Jurkat, Clone E6-1 (cell line): ENCODE measurements around the gene NUCB1.
A peak's percentile ranks its signal among the peaks of the same experiment; 100 is the strongest.
"Not testable (repeated sequence)": the region's sequence is repeated elsewhere in the genome, so short reads cannot be mapped to it uniquely, and the experiment has no call there.

Experiments used
- DNase-seq: peaks from one replicate; pipeline ENCODE4 v3.0.0-alpha.2; 2011; ENCODE audit warnings: low read depth, low spot score
- H3K4me3 ChIP-seq: 2 replicates; pipeline ENCODE4 v1.5.1; 2011; ENCODE audit warnings: mild to moderate bottlenecking, low read length, control low read depth, moderate library complexity

NUCB1 gene

DNA sequence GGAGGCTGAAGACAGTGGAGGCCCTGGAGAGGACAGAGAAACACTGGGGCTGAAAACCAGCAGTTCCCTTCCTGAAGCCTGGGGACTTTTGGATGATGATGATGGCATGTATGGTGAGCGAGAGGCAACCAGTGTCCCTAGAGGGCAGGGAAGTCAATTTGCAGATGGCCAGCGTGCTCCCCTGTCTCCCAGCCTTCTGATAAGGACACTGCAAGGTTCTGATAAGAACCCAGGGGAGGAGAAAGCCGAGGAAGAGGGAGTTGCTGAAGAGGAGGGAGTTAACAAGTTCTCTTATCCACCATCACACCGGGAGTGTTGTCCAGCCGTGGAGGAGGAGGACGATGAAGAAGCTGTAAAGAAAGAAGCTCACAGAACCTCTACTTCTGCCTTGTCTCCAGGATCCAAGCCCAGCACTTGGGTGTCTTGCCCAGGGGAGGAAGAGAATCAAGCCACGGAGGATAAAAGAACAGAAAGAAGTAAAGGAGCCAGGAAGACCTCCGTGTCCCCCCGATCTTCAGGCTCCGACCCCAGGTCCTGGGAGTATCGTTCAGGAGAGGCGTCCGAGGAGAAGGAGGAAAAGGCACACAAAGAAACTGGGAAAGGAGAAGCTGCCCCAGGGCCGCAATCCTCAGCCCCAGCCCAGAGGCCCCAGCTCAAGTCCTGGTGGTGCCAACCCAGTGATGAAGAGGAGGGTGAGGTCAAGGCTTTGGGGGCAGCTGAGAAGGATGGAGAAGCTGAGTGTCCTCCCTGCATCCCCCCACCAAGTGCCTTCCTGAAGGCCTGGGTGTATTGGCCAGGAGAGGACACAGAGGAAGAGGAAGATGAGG lies 26.4 kb upstream of the NUCB1 start:
- DNase-seq = no peak

DNA sequence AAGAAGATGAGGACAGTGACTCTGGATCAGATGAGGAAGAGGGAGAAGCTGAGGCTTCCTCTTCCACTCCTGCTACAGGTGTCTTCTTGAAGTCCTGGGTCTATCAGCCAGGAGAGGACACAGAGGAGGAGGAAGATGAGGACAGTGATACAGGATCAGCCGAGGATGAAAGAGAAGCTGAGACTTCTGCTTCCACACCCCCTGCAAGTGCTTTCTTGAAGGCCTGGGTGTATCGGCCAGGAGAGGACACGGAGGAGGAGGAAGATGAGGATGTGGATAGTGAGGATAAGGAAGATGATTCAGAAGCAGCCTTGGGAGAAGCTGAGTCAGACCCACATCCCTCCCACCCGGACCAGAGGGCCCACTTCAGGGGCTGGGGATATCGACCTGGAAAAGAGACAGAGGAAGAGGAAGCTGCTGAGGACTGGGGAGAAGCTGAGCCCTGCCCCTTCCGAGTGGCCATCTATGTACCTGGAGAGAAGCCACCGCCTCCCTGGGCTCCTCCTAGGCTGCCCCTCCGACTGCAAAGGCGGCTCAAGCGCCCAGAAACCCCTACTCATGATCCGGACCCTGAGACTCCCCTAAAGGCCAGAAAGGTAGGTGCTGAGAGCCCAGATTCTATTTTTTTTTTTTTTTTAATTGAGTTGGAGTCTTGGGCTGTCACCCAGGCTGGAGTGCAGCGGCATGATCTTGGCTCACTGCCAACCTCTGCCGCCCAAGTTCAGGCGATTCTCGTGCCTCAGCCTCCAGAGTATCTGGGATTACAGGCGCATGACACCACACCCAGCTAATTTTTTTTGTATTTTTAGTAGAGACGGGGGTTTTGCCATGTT lies 25.6 kb upstream of the NUCB1 start:
- H3K4me3 ChIP-seq = no peak overlapping the region
- no peak for DNase-seq

More for the DNA sequence above, 26.4 kb upstream of the NUCB1 start:
- H3K4me3 ChIP-seq = peak overlapping the region; percentile 92

DNA sequence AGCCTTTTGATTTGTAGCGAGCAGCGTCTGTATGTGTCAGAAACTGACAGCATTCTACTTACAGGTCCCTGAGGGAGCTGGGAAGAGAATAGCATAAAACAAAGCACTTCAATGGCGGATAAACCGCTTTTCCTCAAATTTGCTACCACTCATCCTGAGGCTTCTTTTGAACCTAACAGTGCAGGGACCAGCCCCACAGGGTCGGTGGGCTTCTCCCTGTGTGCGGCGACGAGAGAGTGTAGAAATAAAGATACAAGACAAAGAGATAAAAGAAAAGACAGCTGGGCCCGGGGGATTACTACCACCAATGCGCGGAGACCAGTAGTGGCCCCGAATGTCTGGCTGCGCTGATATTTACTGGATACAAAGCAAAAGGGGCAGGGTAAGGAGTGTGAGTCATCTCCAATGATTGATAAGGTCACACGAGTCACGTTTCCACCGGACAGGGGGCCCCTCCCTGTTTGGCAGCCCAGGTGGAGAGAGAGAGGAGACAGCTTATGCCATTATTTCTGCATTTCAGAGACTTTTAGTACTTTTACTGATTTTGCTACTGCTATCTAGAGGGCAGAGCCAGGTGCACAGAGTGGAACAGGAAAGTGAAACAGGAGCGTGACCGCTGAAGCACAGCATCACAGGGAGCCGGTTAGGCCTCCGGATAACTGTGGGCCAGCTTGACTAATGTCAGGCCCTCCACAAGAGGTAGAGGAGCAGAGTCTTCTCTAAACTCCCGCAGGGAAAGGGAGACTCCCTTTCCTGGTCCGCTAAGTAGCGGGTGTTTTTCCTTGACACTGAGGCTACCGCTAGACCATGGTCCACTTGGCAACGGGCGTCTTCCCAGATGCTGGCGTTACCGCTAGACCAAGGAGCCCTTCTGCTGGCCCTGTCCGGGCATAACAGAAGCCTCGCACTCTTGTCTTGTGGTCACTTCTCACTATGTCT lies 23.8 kb upstream of the NUCB1 start:
- DNase-seq, H3K4me3 ChIP-seq: not testable (repeated sequence)

DNA sequence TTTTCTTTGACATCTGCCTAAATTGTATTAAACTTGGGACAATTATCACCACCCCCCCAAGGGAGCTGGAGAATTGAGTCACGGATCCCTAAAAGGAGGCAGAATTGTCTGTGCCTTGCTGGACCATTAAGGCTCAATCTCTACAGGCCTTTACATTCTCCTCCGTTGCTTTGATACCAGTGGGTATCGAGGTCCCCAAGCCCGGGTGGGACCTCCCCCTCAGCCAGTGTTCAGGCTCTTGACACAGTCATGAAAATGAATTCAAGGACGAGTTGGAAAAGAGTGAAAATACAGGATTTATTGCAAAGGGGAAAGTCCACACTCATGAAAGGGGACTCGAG lies 22.3 kb upstream of the NUCB1 start:
- no peak for DNase-seq

DNA sequence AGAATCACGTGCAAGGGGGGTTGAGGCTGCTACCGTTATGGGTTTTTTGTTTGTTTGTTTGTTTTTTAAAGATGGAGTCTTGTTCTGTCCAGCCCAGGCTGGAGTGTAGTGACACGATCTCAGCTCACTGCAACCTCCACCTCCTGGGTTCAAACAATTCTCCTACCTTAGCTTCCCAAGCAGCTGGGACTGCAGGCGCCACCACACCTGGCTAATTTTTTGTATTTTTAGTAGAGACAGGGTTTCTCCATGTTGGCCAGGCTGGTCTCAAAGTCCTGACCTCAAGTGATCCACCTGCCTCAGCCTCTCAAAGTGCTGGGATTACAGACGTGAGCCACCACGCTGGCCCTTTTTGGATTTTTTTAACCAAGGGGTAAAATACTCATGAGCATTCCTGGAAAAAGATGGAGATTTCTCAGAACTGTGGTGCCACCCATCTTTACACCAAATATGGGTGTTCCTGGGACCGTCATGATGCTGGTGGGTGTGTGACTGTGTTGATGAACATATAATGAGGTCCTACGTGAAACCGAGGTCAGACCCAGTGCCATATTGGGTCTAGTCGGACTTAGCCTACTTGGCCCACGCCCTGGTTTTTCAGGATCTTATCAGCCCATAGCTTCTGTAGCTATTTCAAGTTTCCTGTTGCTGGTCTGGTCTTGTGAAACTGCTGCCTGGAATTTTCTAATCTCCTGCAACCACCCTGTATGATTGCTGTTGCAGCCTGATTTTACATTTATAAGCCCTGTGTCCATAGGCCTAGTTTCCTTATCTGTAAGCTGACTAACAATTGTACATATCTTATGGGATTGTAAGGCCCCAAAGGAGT lies 21.7 kb upstream of the NUCB1 start:
- DNase-seq = no peak
- H3K4me3 ChIP-seq = no peak overlapping the region

More for the DNA sequence above, 22.3 kb upstream of the NUCB1 start:
- H3K4me3 ChIP-seq = no peak overlapping the region

DNA sequence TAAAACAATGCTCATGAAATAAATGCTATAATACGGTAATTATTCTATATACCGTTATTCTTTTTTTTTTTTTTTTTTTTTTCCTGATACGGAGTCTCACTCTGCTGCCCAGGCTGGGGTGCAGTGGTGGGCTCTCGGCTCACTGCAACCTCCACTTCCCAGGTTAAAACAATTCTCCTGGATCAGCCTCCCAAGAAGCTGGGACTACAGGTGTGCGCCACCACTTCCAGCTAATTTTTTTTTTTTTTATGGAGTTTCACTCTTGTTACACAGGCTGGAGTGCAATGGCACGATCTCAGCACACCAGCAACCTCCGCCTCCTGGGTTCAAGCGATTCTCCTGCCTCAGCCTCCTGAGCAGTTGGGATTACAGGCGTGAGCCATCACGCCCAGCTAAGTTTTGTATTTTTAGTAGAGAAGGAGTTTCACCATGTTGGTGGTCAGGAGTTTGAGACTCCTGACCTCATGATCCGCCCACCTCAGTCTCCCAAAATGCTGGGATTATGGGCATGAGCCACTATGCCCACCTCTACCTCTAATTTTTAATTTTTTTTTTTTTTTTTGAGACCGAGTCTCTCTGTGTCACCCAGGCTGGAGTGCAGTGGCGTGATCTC lies 21.0 kb upstream of the NUCB1 start:
- H3K4me3 ChIP-seq = no peak overlapping the region
- DNase-seq = no peak

DNA sequence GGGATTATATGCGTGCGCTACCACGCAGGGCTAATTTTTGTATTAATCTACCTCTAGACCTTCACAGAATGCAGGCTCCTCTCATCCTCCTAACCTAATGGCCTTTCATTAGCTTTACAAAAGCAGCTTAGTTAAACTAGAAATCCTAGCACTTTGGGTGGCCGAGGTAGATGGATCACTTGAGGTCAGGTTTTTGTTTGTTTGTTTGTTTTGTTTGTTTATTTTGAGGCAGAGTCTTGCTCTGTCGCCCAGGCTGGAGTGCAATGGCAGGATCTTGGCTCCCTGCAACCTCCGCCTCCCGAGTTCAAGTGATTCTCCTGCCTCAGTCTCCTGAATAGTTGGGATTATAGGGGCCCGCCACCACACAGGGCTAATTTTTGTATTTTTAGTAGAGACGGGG lies 20.4 kb upstream of the NUCB1 start:
- not testable (repeated sequence) for DNase-seq, H3K4me3 ChIP-seq

DNA sequence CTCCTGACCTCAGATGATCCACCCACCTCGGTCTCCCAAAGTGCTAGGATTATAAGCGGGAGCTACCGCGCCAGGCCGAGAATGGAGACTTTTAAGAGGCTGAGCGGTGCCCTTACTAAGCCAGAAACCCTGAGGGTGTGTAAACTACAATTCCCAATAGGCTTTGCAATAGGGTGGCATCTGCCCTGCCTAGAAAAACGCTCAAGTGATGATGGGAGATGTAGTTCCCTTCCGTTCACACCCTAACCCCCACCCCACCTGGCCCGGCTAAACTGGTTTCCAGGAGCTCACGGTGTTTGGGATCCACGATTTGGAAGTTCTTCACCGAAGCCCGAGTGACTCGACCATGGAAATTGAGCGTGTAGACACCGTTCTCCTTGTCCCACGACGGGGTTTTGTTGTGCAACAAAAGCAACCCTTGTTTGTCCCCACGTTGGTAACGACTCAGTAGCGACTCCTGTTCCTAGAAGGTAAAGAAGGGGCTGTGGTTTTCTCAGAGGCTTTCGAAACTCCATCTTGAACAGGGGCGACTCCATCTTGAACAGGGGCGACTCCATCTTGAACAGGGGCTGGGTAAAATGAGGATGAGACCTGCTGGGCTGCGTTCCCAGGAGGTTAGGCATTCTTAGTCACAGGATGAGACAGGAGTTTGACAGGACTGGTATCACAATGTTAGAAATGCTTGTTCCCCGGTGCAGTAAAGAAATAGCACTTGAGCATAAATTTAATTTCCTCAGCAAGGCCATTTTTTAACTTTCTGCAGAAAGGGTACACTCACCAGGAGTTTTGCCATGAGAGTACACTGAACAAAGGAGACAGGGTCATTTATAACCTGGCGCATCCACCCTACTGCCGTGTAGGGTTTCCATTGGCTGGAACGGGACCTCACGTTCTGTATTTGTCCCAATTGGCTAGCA lies 18.1 kb upstream of the NUCB1 start:
- H3K4me3 ChIP-seq = no peak overlapping the region
- DNase-seq = no peak

DNA sequence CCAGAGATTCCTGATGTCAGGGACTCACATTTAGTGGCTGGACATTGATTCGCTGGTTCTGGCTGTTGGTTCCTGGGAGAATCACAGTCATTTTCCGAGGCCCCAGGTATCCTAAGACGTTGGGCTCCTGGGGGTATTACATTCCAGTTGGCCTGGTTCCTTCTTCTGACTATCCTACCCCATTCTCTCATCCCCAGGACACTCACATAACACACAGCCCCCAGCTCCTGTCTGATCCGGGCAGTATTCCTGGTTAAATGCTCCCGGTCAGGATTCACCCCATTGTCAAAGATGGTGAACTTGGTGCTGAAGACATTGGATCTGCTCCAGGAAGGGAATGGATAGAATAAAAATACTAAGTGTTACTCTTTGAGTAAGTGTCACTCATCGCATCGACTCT lies 16.4 kb upstream of the NUCB1 start:
- H3K4me3 ChIP-seq = no peak overlapping the region
- DNase-seq = no peak

DNA sequence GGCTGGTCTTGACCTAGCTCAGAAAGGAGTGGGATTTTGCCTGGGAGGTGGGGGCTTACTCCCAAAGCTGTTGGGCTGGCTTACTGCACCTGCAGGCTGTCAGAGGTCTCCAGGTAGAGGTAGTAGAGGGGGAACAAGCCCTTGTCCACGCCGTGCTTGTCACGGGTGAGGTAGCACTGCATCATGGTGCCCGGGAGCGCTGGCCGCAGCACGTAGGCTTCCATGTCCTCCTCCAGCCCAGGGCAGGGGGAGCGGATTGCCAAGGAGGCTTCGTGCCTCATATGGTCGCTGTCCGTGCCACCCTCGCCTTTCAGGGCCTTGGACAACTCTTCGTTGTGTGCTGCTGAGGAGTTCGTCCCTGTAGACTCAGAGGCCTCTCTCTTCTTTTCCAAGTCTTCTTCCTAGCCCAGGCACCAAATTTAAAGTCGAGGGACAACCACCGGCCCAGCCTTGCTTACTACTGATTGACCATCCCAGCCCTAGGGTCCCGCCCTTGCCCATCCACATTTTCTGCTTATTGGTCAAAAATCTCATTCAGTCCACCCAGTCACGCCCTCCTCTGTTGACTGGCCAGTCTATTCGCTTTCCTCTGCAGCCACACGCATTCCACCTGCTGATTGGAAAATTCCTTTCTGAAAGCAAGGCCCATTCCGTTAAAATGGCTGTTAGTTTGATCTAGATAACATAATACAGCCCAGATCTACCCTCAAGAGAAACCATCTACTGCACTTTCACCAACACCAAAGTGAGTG lies 12.1 kb upstream of the NUCB1 start:
- DNase-seq = no peak
- no peak overlapping the region for H3K4me3 ChIP-seq

DNA sequence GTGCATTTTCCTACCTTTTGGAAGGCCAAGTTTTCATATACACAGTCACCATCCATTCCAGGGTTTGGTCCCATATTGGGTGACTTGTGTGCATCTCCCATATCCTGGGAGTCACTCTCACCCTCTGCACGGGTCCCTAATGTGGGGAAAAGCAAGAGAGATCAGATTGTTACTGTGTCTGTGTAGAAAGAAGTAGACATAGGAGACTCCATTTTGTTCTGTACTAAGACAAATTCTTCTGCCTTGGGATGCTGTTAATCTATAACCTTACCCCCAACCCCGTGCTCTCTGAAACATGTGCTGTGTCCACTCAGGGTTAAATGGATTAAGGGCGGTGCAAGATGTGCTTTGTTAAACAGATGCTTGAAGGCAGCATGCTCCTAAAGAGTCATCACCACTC lies 10.6 kb upstream of the NUCB1 start:
- not testable (repeated sequence) for DNase-seq

DNA sequence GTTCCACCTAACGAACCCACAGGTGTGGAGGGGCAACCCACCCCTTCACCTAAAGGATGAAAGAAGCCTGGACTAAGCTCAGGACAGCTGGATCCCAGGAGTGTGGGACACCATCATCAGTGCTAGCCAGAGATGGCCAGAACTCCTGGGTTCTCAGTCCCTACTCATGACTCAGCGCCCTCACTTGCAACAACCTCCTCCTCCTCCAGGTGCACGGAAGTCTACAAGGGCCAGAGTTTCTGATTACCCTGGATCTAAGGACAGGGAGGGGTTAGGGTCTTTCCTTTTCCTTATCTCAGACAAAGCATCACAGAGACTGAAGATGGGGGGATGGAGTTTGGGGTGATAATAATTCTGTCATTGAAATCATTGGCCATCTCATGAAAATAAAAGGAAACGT lies 9.6 kb upstream of the NUCB1 start:
- no peak overlapping the region for H3K4me3 ChIP-seq
- DNase-seq = no peak

More for the DNA sequence above, 10.6 kb upstream of the NUCB1 start:
- H3K4me3 ChIP-seq = not testable (repeated sequence)

DNA sequence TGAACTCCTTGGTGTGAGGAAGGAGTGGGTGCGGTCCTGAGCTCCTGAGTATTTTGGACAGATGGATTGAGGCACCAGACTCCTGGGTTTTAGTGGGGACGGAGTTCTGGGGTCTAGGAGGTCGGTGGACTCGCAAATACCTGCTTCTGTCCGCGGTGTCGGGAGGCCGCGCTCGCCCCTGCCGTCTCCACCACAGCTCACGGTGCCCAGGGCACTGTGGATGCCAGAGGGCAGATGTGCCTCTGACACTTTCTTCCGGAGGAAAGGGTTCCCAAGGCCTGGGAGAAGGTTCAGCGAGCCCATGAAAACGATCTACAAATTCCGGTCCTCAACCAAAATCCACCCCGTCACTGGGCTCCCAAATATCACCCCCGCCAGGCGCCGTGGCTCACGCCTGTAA lies 4.9 kb upstream of the NUCB1 start:
- no peak for DNase-seq
- H3K4me3 ChIP-seq = no peak overlapping the region

DNA sequence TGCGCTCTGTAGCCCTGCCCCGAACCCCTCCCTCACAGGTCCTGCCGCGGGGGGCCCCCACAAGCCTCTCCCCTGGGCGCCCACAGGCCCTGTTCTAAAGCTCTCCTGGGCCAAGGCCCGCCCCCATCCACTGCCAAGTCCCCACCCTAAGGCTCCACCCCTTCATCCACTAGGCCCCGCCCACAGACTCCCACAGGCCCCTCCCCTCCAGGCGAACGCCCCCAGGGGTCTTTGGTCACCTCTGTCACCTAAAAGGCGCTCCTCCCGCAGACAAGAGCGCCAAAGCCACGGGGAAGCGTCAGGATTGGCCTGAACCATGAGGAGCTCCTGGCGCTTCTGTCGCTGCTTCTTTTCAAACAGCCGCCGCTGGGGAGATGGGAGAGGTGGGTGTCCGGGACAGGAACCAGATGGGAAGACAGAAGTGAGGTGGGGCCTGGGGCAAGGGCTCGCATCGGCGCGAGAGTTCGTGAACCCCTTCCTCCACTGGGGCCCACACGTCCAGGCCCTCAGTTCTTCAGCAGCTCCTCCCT lies 3.9 kb upstream of the NUCB1 start:
- H3K4me3 ChIP-seq = no peak overlapping the region
- DNase-seq = no peak

DNA sequence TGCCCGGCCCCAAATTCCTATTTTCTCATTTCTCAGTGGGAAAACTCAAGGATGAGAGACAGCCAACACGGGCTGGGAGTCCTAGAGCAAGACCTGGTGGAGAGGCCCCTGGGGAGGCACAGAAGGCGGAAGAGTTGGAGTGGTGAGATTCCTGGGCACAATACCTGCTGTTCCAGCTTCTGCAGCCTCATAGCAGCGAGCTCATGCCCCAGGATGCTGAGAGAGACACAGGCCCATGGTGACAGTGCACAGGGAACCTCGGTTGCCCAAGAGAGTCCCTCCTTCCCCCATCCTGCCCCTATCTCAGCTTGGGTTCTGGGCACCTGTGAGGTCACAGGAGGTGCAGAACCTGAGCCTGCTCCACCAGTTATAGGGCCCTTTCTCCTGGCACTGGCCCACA lies 2.9 kb upstream of the NUCB1 start:
- no peak overlapping the region for H3K4me3 ChIP-seq

DNA sequence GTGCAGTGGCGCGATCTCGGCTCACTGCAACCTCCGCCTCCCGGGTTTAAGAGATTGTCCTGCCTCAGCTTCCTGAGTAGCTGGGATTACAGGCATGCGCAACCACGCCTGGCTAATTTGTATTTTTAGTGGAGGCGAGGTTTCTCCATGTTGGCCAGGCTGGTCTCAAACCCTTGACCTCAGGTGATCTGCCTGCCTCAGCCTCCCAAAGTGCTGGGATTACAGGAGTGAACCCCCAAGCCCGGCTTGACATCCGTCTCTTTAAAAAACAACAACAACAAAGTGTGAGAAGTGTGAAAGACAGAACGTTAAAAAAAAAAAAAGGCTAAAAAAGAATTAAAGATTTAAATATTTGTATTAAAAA lies 744 bp upstream of the NUCB1 start:
- H3K4me3 ChIP-seq = peak overlapping the region; percentile 69
- DNase-seq = not testable (repeated sequence)

More for the DNA sequence above, 2.9 kb upstream of the NUCB1 start:
- DNase-seq = no peak
